HG02678 (cell line): ENCODE results near the gene CLDN4.
"Not testable (repeated sequence)": the region's sequence is repeated elsewhere in the genome, so short reads cannot be mapped to it uniquely, and the experiment has no call there.

Experiments
- ATAC-seq: cut with Tn5 transposase; IDR thresholded peaks from one replicate; pipeline ENCODE4 v1.9.1; 2021; ENCODE audit warnings: mild to moderate bottlenecking, moderate library complexity; ENCODE audit not compliant: unreplicated experiment

The CLDN4 gene

DNA sequence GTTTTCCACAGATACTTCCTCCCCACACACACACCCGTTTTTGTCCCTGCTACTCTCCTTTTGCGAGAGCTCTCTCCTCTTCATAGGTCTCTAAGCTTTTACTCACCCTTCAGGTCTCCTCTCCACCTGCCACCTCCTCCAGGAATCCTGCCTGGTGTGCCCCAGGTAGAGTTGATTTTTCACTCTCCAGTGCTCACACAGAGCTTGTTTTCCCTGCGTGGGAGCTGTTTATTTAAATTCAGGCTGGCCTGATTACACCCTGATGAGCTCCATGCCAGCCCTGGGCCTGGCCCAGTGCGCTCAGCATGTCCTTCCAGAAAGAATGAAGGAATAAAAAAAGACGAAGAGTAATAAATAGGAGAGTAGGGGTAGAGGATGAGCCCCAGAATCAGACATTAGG, 7.5 kb upstream of the CLDN4 start:
- ATAC-seq: no peak

GRCh38 chr7:73823873-73824592, 6.8 kb upstream of the CLDN4 start:
- ATAC-seq: no peak

DNA sequence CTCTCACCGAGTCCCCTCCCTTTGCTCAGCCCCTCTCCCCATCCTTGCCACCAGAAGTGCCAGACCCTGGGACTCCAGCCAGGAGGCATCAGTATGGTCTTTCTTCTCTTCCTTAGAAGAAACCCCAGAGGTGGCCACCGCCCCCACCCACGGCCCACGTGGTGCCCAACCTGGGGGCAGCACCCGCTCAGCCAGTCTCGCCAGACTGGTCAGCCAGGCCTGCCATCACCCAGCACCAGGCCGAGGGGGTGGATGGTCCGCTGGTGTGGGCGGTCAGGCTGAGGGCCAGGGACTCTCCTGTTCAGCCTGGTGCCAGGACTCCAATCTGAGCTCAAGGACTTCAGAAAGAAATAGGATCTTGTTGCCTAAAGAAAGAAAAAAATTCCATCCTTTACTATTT, 5.8 kb upstream of the CLDN4 start:
- no peak for ATAC-seq

DNA sequence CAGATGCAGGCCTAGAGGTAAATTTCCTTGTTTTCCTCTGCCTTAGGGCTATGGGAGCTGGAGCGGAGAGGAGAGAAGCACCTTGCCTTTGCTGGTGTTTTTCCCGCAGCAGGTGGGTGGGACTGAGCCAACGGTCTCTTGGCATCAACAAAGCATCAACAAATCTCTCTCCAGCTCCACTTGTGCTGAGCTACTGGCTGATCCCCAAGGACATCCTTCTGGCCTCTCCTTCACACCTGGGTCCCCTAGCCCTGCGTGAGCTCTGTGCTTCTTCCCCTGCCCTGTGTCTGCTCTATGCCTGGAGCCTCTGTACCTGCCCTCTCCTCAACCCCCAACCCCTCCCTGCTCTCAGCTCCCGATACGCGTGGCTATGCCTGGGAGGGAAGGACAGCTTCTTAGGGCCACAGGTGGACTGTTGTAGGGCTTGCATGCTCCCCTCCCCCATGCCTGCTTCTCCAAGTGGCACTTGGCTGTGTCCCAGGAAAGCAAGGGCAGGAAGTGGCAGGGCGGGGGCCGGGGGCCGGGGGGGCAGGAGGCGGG, 3.2 kb upstream of the CLDN4 start:
- ATAC-seq: no peak

GRCh38 chr7:73828107-73828803, 2.5 kb upstream of the CLDN4 start:
- no peak for ATAC-seq

DNA sequence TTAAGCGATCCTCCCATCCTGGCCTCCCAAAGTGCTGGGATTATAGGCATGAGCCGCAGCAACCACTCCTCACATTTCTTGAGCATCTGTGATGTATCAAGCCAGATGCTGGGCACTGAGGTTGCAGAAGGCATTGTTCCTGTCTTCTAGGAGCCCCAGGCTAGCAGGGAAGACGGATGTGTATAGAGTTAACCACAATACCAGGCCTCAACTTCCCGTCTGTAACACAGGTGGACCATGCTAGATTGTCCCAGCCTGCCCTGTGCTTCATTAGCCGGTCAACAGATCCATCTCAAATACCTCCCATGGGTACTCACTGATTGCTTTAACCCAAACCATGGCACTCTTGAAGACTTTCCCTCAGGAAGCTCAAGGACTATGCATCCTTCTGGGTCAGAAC, 1.8 kb upstream of the CLDN4 start:
- ATAC-seq: no peak

DNA sequence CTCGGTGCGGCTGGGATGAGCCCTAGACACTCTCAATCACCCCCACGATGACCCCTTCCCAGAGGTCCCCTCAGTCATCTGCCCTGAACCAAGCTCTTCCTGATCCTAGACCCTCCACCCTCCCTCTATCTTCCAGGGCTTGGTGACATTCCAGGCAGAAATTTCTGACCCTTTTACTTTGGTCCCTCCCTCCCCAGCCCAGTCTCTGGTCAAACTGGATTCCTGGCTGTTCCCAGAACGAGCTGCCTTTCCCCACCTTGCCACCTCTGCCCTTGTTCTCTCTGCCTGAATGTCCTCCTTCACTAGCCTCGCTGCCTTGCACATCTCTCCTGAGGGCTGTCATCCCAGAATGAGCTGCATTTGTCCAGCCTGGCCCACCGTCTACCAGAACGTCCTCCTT, 1.3 kb upstream of the CLDN4 start:
- ATAC-seq: no peak

DNA sequence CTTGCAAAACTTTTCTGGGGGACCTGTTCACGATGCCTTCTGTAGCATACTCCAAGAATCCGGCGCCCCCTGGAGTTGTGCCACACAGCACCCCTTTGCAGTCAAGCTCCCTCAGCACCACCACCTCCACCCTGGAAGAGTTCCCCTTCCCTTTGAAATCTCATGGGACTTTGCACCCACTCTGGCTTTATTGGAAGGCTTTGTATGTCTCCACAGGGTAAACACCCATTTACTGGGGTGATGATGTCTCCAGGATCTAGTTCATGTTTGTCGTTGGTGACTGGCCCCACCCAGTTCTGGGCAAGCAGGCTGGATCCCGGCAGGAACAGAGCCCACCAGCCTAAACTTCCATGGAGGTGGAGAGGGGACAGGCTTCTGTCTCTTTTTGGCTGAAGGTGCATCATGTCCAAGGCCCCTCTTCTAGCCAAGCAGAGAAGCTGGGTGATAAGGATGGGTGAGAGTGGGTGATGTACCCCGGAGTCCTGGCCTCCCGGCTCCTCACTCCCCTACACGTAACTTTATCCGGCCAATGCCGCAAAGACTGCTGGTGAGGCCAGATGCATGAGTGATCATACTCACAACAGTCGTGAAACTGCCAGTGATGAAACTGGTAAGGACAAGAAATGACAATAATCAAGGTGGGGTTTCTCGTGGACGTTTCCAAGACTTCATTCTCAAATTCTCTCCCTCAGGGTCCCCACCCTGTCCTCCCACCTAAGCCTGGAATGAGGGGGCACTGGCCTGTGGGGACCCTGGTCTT, 695 bp upstream of the CLDN4 start:
- no peak for ATAC-seq

GRCh38 chr7:73831584-73831833, 713 bp downstream of the CLDN4 start:
- ATAC-seq: no peak

- no peak for ATAC-seq
These were observed 1.2 kb downstream of the CLDN4 start for GRCh38 chr7:73831834-73832651.

DNA sequence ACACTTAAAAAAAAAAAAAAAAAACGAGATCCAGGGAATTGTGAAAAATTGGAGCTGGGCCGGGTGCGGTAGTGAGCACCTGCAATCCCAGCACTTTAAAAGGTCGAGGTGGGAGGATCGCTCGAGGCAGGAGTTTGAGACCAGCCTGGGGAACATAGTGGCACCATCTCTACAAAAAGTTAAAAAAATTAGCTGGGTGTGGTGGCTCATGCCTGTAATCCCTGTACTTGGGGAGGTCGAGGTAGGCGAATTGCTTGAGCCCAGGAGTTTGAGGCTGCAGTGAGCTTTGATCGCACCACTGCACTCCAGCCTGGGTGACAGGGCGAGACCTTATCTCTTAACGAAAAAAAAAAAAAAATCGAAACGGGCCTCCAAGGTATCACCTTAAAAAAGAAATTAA, 2.0 kb downstream of the CLDN4 start:
- no peak for ATAC-seq

- ATAC-seq: no peak
These were observed 2.6 kb downstream of the CLDN4 start for GRCh38 chr7:73833251-73833919.

DNA sequence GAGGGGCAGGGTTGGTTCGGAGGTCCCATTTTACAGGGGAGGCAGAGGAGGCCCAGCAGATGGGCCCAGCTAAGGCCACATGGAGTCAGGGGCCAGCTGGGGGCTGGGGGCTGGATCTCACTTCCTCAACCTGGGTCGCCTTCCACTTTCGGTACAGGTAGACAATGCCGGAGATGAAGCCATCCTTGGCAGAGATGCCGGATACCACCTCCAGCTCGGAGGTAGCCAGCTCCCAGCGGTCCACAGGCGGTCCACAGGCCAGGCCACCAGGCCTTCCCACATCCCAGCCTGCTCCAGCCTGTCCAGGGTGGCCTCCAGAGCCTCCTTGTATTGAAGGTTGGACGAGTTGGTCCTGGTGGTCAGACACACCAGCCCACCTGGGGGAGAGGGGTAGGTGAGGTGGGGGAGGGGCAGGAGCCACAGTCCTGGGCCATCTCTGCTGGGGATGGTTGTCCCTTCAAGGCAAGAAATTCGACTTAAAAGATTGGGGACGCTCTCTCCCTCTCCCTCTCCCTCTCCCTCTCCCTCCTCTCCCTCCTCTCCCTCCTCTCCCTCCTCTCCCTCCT, 3.9 kb downstream of the CLDN4 start:
- ATAC-seq: no peak

DNA sequence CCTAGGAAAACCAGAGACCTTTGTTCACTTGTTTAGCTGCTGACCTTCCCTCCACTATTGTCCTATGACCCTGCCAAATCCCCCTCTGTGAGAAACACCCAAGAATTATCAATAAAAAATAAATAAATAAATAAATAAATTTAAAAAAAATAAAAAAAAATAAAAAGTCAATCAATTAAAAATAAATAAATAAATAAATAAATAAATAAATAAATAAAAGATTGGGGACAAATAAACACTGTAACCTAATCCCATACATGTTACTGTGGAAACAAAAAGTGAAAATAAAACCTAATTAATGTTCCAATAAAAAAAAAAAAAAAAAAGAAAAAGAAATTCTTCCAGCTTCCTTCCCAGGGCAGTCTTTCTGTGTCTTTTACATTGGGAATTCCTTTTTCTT, 6.4 kb downstream of the CLDN4 start:
- ATAC-seq: not testable (repeated sequence)

DNA sequence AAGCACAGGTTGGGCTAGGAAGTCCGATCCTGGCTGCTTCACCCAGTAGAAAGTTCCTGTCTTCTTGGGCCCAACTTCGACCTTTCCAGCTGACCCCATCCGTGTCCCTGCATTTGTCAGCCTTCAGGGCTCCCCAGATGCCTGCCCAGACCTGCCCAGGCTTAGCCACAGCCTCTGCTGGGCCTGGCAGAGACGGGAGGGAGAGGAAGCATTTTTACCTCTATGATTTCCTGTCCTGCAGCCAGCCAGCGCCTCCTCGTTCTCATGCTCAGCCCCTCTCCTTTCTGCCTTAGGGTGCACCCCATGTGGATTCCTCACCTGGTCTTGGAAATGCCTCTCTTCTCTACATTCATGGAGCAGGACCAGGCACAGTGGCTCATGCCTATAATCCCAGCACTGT, 7.8 kb downstream of the CLDN4 start:
- no peak for ATAC-seq

GRCh38 chr7:73839290-73839689, 8.5 kb downstream of the CLDN4 start:
- ATAC-seq: no peak

DNA sequence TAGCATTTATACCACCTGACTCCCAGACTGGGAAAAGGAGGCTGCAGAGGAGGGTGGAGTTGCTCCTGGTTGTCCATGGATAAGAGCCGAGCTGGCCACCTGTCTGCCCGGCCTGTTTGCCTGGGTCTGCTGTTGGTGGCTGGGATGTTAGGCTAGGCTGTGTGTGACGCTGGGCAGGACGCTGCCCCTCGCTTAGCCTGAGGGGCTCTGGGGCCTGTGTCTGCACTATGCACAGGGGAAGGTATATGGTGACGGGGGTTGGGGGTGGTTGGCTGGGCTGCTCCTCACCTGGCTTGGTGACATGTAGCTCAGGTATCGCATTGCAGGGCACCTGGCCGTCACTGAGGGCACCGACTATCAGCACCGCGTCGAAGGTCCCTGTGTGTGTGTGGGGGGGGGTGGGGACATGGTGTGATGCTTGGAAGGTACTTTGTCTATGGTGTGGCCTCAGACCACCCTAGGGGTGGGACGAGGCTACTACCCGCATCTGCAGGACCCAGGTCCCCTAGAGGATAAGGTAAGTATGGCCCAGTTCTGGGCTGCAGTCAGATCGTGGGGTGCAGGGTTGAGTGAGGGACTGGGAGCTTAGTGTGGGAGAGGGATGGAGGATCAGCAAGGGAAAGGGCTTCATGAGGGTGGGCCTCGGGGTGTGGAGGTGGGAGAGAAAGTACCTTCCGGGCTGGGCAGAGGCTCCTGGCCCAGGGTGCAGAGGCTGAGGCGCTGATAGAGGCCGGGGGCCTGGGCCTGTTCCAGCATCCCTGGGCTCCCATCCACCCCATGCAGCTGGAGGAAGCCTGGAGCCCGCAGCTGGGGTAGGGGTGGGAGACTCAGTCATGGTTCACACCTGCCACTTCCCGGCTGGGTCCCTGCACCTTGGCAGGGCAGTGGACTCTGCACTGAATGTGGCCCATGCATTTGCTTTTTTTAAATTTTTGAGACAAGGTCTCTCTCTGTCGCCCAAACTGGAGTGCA, 9.2 kb downstream of the CLDN4 start:
- no peak for ATAC-seq

DNA sequence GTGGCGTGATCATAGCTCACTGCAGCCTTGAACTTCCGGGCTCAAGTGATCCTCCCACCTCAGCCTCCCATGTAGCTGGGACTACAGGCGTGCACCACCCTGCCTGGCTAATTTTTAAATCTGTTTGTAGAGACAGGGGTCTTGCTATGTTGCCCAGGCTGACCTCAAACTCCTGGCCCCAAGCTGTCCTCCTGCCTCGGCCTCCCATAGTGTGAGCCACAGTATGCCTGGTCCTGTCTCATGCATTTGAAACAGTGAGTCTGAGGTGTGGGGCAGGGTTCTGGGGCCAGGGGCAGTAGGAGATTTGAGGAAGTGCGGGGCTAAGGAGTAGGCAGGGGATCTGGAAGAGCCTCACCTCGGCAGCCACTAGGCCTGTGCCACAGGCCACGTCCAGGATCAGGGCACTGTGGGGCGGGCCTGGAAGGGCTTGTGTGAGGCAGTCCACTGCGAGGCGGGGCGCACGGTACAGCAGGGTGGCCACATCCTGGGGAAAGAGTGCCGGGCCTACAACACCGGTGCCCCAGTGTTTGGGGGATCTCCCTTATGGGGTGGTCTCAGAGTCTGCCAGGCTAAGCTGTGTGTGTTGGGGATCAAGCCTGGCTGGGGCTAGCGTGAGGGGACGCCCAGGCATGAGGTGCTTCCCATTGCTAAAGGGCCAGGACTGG, 10.1 kb downstream of the CLDN4 start:
- ATAC-seq: no peak

DNA sequence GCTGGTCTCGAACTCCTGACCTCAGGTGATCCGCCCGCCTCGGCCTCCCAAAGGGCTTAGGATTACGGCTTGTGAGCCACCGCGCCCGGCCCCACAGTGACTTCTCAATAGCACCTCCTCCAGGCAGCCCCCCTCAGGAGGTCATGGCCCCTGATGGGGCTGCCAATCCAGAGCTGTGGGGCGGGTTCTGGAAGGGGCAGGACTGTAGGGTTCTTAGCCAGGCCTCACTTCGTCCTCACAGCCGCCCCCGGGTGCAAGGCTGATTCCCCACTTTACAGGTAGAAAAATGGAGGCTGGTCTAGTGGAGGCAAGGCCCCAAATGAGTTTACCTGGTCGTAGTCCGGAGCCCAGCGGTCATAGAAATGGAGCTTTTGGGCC, 10.9 kb downstream of the CLDN4 start:
- ATAC-seq: no peak
